Kidney (tissue), 14 donors: ENCODE results near the gene PHF13. TPM values are rescaled to one million over a fixed set of nuclear protein-coding genes. Genes with fewer than 3 reads are reported as not detected.

ENCODE experiments used
- DNase-seq, 5 donors: peaks; one replicate each; pipeline ENCODE4 v3.0.0-alpha.2; 2013 to 2020
- FAIRE-seq: peaks from 2 replicates; lab custom pipeline; 2012; peaks lifted over from hg19 to GRCh38; lab: Jason Lieb, UNC
- H3K27ac ChIP-seq, 2 donors: one replicate each; pipeline ENCODE4 v1.7.0; 2013; ENCODE audit warnings: low read depth in 2 of 2, low read length in 2 of 2, inconsistent platforms in 1 of 2
- H3K27me3 ChIP-seq: one replicate; pipeline ENCODE4 v1.7.1; 2013; ENCODE audit warnings: low read length, inconsistent platforms; ENCODE audit not compliant: control insufficient read depth, insufficient read depth
- H3K36me3 ChIP-seq, 3 donors: one replicate each; pipeline versions ENCODE4 v1.7.0 to v1.7.1; 2013; ENCODE audit warnings: low read length in 3 of 3, control low read depth in 1 of 3, inconsistent platforms in 1 of 3; ENCODE audit not compliant: insufficient read depth in 3 of 3, control insufficient read depth in 2 of 3
- H3K4me1 ChIP-seq, 3 donors: one replicate each; pipeline versions ENCODE4 v1.7.0 to v1.7.1; 2013; ENCODE audit warnings: low read length in 3 of 3, inconsistent platforms in 1 of 3, low read depth in 1 of 3; ENCODE audit not compliant: control insufficient read depth in 2 of 3, insufficient read depth in 2 of 3
- H3K4me3 ChIP-seq, 3 donors: one replicate each; pipeline versions ENCODE4 v1.7.0 to v1.8.1; 2013; ENCODE audit warnings: low read length in 3 of 3, control low read depth in 1 of 3, inconsistent platforms in 1 of 3
- H3K9ac ChIP-seq, 3 donors: one replicate each; pipeline versions ENCODE4 v1.7.0 to v1.7.1; 2013; ENCODE audit warnings: low read length in 3 of 3, control low read depth in 1 of 3, inconsistent platforms in 1 of 3
- H3K9me3 ChIP-seq, 3 donors: one replicate each; pipeline versions ENCODE4 v1.7.0 to v1.7.1; 2013; ENCODE audit warnings: low read length in 3 of 3, control low read depth in 1 of 3, inconsistent platforms in 1 of 3; ENCODE audit not compliant: control insufficient read depth in 2 of 3, insufficient read depth in 1 of 3
- CTCF ChIP-seq: IDR thresholded peaks from 3 replicates; pipeline ENCODE4 v1.5.1; 2012; ENCODE audit warnings: mild to moderate bottlenecking, moderate library complexity, borderline replicate concordance; ENCODE audit not compliant: insufficient read depth; ENCODE audit errors: extremely low read depth
- intact Hi-C: fragments of 100-400 bp; cut with DNase I; formaldehyde crosslinking; loops from one replicate; pipeline ENCODE4 v1.11.1; 2022
- polyA plus RNA-seq: library from polyadenylated mRNA; stranded (reverse); fragments of 350-450 nt; fragmentation: Illumina TruSeq; extraction: RNeasy Lipid Tissue Mini Kit (QIAGEN cat#74804); gene quantifications from one replicate; pipeline ENCODE4 v1.2.3, GENCODE V29; 2014; ENCODE audit warnings: low read depth, low replicate concordance; ENCODE audit not compliant: insufficient read depth
- total RNA-seq: library from RNA; stranded (reverse); fragmentation: NEBNext Ultra II Directional; extraction: Animal tissue kit (Norgen Biotek cat#: 25700); gene quantifications from one replicate; pipeline ENCODE4 v1.2.1, GENCODE V29; 2021
- donor health status: control.
- donor health status: control.
- donor health status: control.
- donor health status: control.
- donor health status: control.
- donor health status: DM: yes; HTN: yes; CAD: no.
- donor health status: Normal renal cell carcinoma (clear cell type).

Gene PHF13
- total and polyA plus RNA-seq, 2 donors from 2014 or later: 6.0 to 11.0 TPM

GRCh38 chr1:6581561-6582305, 31.8 kb upstream of the PHF13 start:
- DNase-seq (peak in 1 of 5 donors; percentile 66), FAIRE-seq (no peak)
- Histone ChIP-seq H3K4me3 (peak overlapping the region in 1 of 3 donors; percentile 85), H3K9me3 (no peaks in the 10 kb centered on the region), H3K36me3 (no peaks in the 10 kb centered on the region), H3K27ac (peak overlapping the region; percentile 13 to 28), H3K9ac (peak overlapping the region in 1 of 3 donors; percentile 21), H3K27me3 (no peaks in the 10 kb centered on the region), H3K4me1 (peaks cover 0 to 30% (median 21%) of the 10 kb centered on the region in 3 donors)
- intact Hi-C loops: no loop called here
- no peak for TF ChIP-seq CTCF

- Histone ChIP-seq H3K9me3 (no peaks in the 10 kb centered on the region), H3K4me1 (peaks cover 0 to 30% (median 21%) of the 10 kb centered on the region in 3 donors), H3K9ac (no peak overlapping the region), H3K27ac (no peak overlapping the region), H3K36me3 (no peaks in the 10 kb centered on the region), H3K4me3 (peak overlapping the region in 1 of 3 donors; percentile 85), H3K27me3 (no peaks in the 10 kb centered on the region)
- peak in 1 of 5 donors; percentile 36 for DNase-seq
- intact Hi-C loops: no loop called here
- TF ChIP-seq CTCF: no peak
- FAIRE-seq: no peak
Measured at GRCh38 chr1:6582370-6582769, 31.2 kb upstream of the PHF13 start.

GRCh38 chr1:6584126-6585080, 29.1 kb upstream of the PHF13 start:
- Histone ChIP-seq H3K27me3 (no peaks in the 10 kb centered on the region), H3K9ac (no peak overlapping the region), H3K4me1 (peaks cover 0 to 27% (median 16%) of the 10 kb centered on the region in 3 donors), H3K27ac (no peak overlapping the region), H3K9me3 (no peaks in the 10 kb centered on the region), H3K4me3 (no peak overlapping the region), H3K36me3 (peaks cover 2 to 8% (median 6%) of the 10 kb centered on the region in 3 donors)
- DNase-seq: no peak
- TF ChIP-seq CTCF: no peak
- intact Hi-C loops: no loop called here
- no peak for FAIRE-seq
